Measurements from ENCODE around the gene PHTF2. TPM values are rescaled to one million over a fixed set of nuclear protein-coding genes. Genes with fewer than 3 reads are reported as not detected.

Gene PHTF2
- total RNA-seq, 2 donors from 2014 or later = 15.4 to 20.6 TPM

DNA sequence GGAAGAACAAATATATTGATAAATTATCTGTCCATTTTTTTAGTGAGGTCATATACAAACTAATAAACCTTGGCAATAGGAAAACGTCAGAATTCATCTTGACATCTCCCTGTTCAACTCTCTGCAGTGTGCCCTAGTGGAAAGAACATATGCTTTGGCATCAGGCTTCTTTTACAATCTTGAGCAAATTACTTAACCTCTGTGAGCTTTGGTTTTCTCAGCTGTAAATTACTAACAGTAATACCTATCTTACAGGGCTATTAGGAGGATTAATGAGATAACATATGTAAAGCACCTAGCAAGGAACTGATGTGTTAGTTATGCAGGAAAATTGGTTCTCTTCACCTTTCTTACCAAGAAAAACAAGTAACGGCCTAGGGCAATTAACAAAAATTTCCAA lies 161.8 kb downstream of the PHTF2 start:
- Histone ChIP-seq H3K36me3 (ENCODE audit: control insufficient read depth, insufficient read depth, low read length) (no peaks in the 10 kb centered on the region), H3K4me1 (ENCODE audit: control insufficient read depth, insufficient read depth, low read length) (peaks cover 6% of the 10 kb centered on the region), H3K9me3 (ENCODE audit: control insufficient read depth, low read length) (no peaks in the 10 kb centered on the region), H3K27me3 (ENCODE audit: control insufficient read depth, insufficient read depth, low read length, poor library complexity, severe bottlenecking) (peaks cover 78% of the 10 kb centered on the region), H3K4me3 (ENCODE audit: low read length) (no peak overlapping the region), H3K9ac (ENCODE audit: extremely low read depth, low read length, poor library complexity, severe bottlenecking) (no peak overlapping the region), H3K27ac (ENCODE audit: low read depth, low read length) (no peak overlapping the region)
- Mint-ChIP-seq H3K4me3 (no peak overlapping the region), H3K27ac (no peak overlapping the region), H3K4me1 (peaks cover 9% of the 10 kb centered on the region), H3K9me3 (no peaks in the 10 kb centered on the region), H3K36me3 (ENCODE audit: low read depth) (no peaks in the 10 kb centered on the region), H3K27me3 (ENCODE audit: insufficient read depth) (peaks cover 66% of the 10 kb centered on the region)
- DNase-seq = no peak
- TF ChIP-seq, protein P1, sequence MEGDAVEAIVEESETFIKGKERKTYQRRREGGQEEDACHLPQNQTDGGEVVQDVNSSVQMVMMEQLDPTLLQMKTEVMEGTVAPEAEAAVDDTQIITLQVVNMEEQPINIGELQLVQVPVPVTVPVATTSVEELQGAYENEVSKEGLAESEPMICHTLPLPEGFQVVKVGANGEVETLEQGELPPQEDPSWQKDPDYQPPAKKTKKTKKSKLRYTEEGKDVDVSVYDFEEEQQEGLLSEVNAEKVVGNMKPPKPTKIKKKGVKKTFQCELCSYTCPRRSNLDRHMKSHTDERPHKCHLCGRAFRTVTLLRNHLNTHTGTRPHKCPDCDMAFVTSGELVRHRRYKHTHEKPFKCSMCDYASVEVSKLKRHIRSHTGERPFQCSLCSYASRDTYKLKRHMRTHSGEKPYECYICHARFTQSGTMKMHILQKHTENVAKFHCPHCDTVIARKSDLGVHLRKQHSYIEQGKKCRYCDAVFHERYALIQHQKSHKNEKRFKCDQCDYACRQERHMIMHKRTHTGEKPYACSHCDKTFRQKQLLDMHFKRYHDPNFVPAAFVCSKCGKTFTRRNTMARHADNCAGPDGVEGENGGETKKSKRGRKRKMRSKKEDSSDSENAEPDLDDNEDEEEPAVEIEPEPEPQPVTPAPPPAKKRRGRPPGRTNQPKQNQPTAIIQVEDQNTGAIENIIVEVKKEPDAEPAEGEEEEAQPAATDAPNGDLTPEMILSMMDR (conservative IDR thresholded peaks at IDR 0.05) = no peak
- 82 to 88% methylated on average over 1 to 2 of the region's 2 CpGs for WGBS, 2 experiments (ENCODE audit: insufficient coverage in 1 of 2, insufficient read length in 1 of 2)

DNA sequence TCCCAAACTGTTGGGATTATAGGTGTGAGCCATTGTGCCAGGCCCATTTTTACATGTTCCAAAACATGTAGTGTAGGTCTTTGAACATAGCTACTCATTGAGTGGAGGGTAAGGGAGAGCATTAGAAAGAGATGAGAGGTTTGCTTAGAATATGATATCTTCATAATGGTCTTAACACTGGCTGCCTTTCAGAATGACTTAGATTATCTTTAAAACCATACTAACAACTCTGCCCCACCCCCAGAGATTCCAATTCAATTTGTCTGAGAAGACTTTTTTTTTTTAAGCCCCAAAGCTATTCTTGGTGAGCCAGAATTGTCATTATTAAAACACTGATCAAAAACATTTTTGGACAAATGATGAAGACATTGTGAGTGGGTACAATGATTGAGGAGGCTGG lies 168.9 kb downstream of the PHTF2 start:
- H3K9ac ChIP-seq (ENCODE audit: extremely low read depth, low read length, poor library complexity, severe bottlenecking) = no peak overlapping the region
- no peaks in the 10 kb centered on the region for H3K36me3 ChIP-seq (ENCODE audit: control insufficient read depth, insufficient read depth, low read length)
- peaks cover 28% of the 10 kb centered on the region for H3K27me3 ChIP-seq (ENCODE audit: control insufficient read depth, insufficient read depth, low read length, poor library complexity, severe bottlenecking)
- no peak overlapping the region for H3K4me3 ChIP-seq (ENCODE audit: low read length)
- DNase-seq = no peak
- Mint-ChIP-seq H3K4me1 (no peaks in the 10 kb centered on the region), H3K27ac (no peak overlapping the region), H3K36me3 (ENCODE audit: low read depth) (no peaks in the 10 kb centered on the region), H3K27me3 (ENCODE audit: insufficient read depth) (peaks cover 29% of the 10 kb centered on the region), H3K4me3 (no peak overlapping the region), H3K9me3 (no peaks in the 10 kb centered on the region)
- no peak overlapping the region for H3K27ac ChIP-seq (ENCODE audit: low read depth, low read length)
- H3K9me3 ChIP-seq (ENCODE audit: control insufficient read depth, low read length) = no peaks in the 10 kb centered on the region
- TF ChIP-seq, protein P1 (conservative IDR thresholded peaks at IDR 0.05) = no peak
- no peaks in the 10 kb centered on the region for H3K4me1 ChIP-seq (ENCODE audit: control insufficient read depth, insufficient read depth, low read length)

DNA sequence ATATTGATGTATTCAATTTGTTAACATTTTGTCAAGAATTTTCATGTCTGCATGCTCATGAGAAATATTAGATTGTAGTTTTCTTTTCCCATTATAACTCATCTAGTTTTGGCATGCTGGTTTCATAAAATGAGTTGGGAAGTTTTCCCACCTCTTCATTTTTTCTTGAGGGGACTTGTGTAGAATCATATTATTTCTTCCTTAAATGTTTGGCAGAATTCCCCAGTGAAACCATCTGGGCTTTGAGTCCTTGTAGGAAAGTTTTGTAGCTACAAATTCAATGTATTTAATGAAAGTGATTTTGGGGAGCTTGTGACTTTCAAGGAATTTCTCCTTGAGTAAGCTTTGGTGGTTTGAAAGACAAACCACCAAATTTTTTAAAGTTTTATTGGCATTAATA lies 173.2 kb downstream of the PHTF2 start:
- H3K27me3 Mint-ChIP-seq (ENCODE audit: insufficient read depth) = peaks cover 2% of the 10 kb centered on the region
- no peak overlapping the region for H3K27ac Mint-ChIP-seq
- no peak for DNase-seq
- no peak overlapping the region for H3K4me3 ChIP-seq (ENCODE audit: low read length)
- peaks cover 1% of the 10 kb centered on the region for H3K9me3 Mint-ChIP-seq
- H3K4me1 Mint-ChIP-seq = peaks cover 2% of the 10 kb centered on the region
- TF ChIP-seq, protein P1 (conservative IDR thresholded peaks at IDR 0.05) = no peak
- H3K36me3 Mint-ChIP-seq (ENCODE audit: low read depth) = no peaks in the 10 kb centered on the region
- H3K9me3 ChIP-seq (ENCODE audit: control insufficient read depth, low read length) = no peaks in the 10 kb centered on the region
- H3K27me3 ChIP-seq (ENCODE audit: control insufficient read depth, insufficient read depth, low read length, poor library complexity, severe bottlenecking) = no peaks in the 10 kb centered on the region
- no peak overlapping the region for H3K4me3 Mint-ChIP-seq
- no peak overlapping the region for H3K9ac ChIP-seq (ENCODE audit: extremely low read depth, low read length, poor library complexity, severe bottlenecking)
- H3K36me3 ChIP-seq (ENCODE audit: control insufficient read depth, insufficient read depth, low read length) = no peaks in the 10 kb centered on the region
- H3K4me1 ChIP-seq (ENCODE audit: control insufficient read depth, insufficient read depth, low read length) = no peaks in the 10 kb centered on the region
- no peak overlapping the region for H3K27ac ChIP-seq (ENCODE audit: low read depth, low read length)
